Cerebellar nuclear complex (tissue), 1 donor: Measurements from ENCODE around the gene GABRD.

Experiments used
- DNase-seq, 2 experiments: peaks; one replicate each; lab custom pipeline; 2025; lab: John Stamatoyannopoulos, UW

Gene GABRD

DNA sequence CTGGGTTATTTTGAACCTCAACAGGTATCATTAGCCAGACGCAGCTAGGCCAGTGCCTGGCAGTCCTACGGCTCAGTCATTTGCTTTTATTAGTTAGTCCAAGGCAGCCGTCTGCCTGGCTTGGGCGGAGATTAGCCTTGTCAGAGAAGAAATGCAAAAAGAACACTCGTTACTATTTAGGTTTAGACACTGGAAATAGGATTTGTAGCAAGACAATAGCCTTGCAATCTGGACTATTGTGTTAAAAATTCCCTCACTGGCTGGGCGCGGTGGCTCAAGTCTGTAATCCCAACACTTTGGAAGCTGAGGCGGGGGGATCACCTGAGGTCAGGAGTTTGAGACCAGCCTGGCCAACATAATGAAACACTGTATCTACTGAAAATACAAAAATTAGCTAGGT lies 20.1 kb downstream of the GABRD start:
- DNase-seq, result no peak

DNA sequence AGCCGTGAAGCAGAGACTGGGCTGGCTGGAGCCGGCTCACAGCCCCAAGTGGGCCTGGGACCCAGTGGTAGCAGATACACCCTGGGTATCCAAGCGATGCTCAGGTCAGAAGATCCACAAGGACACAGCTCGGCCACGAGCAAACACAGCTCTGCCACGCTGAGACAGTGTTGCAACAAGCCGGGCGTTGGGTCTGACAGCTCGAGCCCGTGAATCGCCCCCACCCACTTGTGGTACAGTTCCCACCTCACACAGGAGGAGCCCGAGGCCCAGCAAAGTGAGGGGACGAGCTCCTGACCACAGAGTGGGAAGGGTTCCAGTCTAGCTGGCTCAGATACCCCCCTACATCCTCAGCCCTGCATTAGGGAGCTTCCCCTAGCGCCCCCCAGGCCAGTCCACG lies 22.2 kb downstream of the GABRD start:
- no peak for DNase-seq

DNA sequence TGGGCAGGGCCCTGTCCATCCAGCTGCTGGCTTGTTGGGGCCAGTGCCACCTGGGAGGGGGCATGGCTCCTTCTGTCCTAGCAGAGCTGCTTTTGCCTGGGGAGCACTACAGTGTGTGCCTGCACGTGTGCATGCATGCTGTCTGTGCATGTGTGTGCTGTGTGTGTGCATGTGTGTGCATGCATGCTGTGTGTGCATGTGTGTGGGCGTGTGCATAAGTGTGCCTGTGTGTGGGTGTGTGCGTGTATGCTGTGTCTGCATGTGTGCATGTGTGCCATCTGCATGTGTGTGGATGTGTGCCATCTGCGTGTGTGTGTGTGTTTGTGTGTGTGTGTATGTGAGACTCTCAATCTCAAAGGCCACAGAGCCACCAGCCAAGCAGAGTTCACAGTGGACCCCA lies 22.7 kb downstream of the GABRD start:
- DNase-seq, result no peak

DNA sequence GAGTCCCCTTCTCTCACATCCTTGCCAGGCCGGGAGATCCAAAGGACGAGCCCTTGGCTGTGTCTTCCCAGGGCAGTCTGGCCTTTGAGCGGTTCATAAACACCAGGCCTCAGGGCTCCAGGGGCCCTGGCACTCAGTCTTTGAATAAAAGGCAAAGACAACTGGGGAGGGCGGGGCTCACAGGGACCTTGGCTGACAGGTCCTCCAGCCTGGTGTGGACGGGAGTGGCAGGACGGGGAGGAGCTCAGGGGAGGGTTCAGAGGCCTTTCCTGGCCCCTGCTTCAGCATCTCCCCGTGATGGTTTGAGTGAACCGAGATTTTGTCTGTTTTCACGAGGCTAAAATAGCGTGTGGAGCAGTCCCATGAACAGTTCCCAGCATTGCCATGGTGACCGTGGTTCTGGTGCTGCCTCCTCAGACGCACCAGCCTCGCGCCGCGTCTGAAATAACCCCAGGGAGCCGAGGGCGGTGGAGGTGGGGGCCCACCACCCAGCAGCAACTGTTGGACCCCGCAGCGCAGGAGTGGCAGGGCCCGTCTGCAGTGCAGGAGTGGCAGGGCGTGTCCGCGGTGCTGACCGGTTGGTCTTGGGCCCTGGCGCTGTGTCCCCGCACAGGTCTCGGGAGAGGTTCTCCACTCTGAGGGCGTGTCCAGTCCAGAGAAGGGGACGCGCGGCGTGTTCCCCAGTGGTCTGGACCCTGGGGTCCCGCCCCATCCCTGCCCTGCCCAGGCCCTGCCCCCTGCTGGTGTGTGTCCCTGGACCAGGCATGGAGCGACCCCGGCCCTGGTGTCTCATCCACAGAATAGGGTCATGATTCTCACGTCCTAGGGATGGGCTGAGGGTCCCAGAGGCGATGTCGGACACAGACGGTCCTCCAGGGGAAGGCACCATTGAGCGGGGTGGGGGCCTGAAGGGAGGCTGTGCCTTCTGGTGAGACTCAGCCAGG lies 24.0 kb downstream of the GABRD start:
- DNase-seq, result no peak

DNA sequence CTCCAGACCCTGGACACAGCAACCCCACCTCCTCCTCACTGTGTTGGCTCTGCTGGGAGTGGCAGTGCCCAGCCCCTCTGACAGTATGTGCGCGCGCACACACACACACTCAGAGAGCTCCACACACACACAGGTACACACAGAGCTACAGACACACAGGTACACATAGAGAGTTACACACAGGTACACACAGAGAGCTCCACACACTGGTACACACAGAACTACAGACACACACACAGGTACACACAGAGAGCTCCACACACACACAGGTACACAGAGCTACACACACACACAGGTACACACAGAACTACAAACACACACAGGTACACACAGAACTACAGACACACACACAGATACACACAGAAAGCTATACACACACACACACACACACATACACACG lies 24.7 kb downstream of the GABRD start:
- DNase-seq, result no peak

DNA sequence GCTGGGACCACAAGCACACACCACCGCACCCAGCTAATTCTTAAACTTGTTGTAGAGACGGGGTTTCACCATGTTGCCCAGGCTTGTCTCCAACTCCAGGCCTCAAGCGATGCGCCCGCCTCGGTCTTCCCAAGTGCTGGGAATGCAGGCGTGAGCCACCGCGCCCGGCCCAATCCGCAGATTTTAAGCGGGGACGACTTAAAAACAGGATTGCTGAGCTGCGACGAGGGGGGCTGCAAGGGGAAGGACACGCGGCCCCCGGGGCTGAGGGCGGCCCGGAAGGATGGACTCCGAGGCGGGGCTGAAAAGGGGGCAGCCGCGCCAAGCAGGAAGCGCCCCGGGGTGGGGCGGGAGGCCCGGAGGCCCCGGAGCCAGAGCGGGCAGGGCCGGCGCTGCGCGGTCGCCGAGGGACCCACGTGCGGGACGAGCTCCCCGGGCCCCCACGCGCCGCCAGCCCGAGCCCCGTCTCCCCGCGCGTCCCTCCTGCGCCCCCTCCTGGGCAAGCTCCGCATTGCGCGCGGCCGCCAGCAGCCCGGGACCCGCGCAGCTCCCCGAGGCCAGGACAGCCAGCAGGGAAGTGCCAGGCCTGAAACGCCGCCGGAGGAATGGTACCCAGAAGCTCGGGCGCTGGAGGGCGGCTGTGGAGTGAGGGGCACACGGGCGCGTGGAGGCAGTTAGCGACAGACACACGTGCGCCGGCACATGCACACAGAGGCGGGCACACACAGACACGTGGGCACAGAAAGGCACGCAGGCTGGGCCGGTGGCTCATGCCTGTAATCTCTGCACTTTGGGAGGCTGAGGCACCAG lies 25.6 kb downstream of the GABRD start:
- DNase-seq, result no peak

DNA sequence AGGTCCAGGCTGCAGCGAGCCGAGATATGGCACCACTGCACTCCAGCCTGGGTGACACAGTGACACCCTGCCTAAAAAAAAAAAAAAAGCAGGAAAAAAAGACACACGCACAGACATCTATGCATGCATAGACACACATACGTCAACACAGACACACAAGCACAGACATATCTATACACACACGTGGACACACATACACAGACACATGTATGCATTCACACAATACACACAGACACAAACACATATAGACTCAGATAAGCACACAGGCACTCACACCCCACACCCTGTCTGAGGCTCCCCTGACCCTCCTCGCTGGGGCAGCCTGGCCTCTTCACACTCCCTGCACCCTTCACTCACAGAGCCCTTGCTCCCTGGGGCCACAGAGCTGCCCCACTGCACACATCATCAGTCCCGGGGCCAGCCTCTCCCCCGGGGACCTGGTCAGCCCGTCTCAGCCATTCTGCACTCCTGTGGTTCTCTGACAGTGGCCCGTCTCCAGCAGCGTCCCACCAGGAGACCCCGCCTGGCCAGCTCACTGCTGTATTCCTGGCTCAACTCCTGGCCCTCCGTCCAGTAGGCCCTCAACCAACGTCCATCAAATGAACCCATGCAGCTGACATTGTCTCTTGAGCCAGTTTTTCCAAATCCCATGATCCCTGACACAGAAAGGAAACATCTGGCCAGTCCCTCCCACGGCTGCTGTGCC lies 26.5 kb downstream of the GABRD start:
- DNase-seq, result no peak

DNA sequence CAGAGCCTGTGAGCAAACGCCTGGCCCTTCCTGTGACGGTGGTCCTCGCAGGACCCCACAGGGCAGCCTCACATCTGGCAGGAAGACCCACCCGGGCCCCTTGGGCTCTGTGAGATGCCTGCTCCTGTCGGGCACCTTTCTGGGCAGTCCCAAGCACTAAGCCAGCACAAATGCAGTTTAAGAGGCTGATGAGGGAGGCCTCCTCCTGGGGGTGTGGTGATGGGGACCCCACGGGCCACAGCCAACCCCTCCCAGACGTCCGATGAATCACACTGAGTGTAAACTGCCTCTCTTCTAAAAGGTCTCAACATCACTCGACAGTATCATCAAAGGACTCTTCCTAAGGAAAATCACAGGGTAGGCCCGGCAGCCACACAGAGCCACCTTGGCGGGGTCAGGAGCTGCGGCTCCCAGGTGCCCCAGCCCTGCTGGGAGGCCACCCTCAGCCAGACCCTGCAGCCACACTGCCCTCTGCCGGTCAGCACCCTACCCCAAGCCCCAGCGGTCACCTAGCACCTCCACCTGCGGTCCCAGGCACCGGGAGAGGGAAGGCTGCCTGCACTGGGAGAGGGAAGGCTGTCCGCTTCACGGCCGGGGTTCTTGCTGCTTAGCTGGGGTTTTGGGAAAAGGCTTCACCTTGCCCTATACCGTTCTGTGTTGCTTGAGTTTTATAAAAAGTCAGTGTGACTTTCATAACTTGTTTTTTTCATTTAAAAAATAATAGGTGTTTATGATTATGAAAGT lies 27.2 kb downstream of the GABRD start:
- DNase-seq, result no peak

DNA sequence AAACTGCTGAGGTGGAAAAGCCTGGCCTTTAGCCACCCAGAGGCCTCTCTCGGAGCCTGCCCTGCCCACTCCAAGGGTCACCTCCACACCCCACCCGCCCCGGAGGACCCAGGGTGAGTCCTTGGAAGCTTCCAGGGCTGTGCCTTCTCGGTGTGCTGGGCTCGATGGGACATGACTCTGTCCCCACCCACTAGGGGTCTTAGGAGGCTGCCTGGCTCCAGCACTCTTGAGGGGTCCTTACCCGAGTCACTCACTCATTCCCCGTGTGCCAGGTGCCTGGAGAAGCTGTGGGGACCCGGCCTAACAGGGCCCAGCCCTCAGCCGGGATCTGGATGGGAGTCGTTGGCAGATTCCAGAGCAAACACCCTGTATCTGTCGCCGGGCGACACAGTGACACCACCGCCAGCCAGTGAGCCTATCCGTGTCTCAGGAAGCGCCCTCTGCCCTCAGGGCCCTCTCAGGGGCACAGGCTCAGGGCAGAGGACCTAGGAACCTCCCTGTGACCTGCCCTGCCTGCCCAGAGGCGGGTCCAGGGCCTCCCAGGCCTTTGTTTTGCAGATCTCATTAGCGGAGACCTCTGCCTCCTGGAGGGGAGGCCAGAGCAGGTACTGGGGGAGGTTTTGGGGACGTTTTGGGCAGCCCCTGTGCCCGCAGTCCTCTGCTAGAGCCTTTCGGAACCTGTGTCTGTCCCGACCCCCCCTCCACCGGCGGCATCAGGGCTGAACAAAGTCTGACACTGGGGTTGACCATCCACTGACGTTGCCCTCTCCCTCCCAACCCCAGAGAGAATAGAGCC lies 28.0 kb downstream of the GABRD start:
- DNase-seq, result no peak

DNA sequence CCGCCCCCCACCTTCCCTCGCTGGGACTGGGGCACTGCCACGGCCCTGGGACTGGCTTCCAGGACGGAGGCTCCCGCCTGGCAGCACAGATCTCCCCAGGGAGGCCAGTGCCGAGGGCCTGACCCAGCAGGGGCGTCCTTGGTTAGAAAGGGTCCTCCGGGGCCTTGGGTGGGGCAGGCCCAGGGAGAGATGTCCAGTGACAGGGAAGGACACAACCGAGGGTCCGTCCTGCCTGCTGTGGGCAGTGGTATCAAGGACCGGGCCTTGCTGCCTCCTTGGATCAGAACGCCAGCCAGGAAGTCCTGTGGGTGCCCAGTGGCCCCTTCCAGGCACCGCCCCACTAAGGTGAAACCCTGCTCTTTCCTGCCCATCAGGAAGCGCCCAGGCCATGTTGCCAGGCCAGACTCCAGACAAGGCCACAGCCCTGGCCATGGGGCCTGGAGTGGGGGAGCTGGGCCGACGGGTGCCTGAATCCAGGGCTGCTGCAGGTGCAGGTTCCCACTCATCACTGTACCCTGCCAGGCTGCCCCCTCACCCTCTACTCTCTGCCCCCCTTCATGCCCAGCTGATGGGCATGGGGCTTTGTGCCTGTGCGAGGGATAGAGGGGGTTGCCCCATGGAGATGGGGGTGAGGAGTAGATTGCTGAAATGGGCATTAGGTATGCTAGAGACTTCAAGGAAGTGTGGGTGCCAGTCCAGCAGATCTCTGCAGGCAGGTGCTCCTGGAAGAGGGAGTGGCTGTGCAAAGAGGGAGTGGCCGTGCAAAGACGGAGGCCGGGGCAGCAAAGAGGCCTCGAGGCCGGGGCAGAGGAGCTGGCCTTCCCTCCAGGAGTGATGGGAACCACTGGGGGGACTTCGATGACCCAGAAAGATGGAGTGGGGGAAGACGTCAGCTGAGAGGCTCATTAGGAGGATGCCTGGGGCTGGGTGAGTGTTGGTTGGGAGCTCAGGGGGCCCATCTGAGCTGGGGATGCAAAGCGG lies 28.9 kb downstream of the GABRD start:
- no peak for DNase-seq

DNA sequence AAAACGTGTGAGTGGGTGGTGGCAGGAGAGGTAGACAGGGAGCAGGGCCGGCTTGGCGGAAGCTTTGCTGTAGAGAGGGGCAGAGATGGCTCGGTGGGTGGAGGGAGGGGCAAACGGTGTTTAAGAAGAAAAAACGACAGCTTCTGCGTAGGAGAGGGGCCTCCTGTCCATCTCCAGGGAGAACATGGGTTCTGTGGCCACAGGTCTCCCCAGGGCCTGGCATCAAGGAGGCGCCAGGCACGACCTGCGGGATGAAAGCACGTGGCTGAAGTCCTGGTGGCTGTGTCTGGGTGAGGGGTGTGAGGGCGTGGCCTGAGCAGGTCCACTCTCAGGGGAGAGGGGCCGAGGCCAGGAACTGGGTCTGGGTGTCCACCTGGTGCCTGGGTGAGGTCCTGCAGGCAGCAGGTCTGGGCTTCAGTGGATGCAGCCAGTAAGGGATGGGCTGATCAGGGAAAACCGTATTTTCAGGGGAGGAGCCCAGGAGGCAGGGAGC lies 30.1 kb downstream of the GABRD start:
- no peak for DNase-seq

DNA sequence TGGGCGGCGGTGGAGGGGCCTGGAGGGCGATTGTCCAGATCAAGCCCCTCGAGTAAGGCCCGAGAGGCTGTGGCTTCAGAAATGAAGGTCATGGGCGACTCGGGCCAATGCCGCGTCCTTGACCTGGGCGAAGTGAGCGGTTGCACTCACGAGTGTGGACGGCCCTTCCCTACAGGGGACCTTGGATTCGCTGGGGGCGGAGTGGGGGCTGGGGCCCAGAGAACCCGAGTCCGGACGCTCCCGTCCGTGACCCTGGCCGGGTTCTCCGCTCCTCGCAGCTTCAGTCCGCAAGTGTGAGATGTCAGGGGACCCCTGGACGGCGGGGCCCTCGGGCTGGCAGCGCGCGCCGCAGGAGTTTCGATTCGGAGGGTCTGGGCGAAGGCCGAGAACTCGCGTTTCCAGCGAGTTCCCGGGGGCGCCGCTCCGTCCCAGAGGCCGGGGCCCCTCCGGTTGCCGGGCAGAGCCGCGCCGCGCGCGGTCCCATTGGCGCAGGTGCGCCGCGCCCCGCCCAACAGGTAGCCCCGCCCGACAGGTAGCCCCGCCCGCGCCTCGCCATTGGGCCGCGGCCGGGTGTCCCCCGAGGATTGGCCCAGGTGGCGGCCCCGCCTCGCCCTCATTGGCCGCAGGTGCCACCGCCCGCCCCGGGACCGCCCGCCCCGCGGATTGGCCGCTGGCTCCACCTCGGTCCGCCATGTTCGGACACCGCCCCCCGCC lies 30.7 kb downstream of the GABRD start, which contains the start of gene PRKCZ:
Gene PRKCZ, plus strand, starts transcription at position 694 of the 714 bp plus-strand sequence. CDS start 220 bp downstream, outside the sequence.
- peak; percentile 40 to 61 for DNase-seq

DNA sequence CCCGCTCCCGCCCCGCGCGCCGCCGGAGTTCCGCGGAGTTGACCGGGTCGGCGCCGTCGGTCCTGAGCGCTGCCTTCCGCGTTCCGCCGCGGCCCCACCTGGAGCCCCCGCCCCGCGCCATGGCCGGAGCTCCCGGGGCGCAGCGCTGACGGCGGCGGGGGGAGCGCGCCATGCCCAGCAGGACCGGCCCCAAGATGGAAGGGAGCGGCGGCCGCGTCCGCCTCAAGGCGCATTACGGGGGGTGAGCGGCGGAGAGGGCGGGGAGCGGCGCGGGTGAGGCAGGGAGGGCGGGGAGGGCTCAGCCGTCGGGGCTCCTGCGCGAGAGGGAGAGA lies 31.3 kb downstream of the GABRD start:
- DNase-seq, result no peak

DNA sequence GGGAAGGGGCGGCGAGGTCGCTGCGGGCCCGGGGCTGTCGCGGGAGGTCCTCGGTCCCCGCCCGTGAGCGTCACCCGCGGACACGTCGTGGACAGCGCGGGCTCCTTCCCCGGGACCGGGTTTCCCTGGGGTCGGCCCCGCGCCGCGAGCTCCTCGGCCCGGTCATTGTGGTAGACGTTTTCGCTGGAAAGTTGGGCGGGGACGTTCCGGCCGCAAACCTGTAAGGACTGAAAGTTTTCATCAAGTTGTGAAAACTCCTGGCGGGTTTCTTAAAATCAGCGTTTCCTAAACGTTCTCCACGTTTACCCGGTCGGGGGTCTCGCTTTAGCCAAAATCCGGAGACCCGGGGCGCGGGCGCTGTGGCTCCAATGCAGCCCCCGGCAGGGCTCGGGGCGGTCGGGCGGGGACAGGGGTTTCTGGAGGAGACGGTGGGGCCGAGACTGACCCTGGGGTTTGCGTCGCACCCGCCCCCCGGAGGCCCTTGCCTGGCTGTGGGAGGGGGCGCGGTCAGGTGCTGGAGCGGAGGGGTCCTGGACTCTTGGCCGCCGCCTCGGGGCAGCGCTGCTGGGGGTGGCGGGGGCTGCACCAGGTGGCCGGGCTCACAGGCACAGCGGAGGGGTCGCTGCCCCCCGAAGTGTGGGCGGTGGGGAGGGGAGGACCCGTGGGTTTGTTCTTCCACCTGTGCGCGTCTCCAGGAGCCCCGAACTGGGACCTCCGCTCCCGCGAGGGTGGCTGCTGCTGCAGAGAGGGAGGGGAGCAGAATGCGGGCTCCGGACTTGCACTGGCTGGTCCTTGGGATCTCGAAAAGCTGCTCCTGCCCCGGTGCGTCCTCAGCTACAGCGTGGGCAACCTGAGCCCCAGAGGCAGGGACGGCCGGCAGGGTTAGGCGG lies 31.9 kb downstream of the GABRD start:
- no peak for DNase-seq

DNA sequence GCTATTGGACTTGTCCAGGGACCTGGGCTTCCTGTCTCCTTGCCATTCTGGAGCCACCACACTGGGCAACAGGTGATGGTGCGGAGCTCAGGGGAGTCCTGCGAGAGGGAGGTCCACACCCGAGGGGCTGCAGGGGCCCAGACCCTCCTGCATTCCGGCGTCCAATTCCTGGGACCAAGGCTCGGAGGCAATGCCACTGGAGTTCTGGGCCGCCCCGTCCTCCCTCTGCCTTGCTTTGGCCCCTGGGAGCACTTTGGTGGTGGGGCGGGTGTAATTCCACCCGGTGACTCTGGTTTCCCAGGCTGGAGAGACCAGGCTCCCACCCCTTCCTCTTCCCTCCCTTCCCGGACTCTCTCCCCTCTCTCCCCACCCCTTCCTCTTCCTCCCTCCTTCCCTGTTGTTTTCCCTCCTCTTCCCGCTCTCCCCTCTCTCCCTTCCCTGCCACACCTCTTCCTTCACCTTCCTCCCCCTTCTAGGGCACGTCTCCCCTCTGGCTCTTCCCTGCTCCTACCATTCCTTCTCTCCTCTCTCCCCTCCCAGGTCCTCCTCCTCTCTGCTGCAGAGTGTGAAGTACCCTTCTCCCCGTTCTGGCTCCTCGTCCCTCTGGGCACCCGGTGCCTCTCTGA lies 33.0 kb downstream of the GABRD start:
- DNase-seq, result no peak

DNA sequence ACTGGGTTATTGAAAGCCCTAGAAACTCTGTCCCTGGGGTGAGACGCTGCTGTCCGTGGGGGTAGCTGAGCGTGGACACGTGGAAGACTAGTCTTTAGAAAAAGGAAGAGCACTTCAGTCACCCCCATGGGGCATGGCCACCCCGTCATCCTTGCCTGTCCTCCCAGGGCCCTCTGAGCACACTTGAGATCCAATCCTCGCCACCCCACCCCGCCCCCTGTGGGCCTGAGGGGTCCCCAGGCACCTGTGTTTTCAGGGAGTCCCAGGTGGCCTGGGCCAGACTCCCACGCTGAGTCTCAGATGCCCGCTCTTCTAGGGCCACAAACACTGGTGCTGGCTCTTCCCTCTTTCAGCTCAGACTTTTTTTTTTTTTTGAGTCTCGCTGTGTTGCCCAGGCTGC lies 33.6 kb downstream of the GABRD start:
- no peak for DNase-seq

DNA sequence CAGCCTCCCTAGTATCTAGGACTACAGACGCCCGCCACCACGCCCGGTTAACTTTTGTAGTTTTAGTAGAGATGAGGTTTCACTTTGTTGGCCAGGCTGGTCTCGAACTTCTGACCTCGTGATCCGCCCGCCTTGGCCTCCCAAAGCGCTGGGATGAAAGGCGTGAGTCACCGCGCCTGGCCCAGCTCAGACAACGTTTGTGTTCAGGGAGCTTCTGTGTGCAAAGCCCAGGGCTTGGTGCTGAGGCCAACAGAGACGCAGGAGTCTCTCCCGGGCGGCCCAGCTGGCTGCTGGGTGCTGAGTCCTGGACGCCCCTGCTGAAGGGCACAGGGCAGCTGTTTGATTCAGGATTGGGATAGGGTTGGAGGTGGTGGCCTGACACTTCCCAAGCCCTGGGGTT lies 34.1 kb downstream of the GABRD start:
- DNase-seq, result no peak
